DMS153 treated with DMSO at 0.1 percent for 48 hours (cell line): ENCODE results near the gene FAIM.
"Not testable (repeated sequence)": the region's sequence is repeated elsewhere in the genome, so short reads cannot be mapped to it uniquely, and the experiment has no call there.

Experiments
- DNase-seq: peaks from one replicate; lab custom pipeline; 2025; ENCODE audit not compliant: unreplicated experiment; lab: John Stamatoyannopoulos, UW

FAIM gene

GRCh38 chr3:138600100-138600745 is 8.3 kb upstream of the FAIM start:
- DNase-seq: no peak

DNA sequence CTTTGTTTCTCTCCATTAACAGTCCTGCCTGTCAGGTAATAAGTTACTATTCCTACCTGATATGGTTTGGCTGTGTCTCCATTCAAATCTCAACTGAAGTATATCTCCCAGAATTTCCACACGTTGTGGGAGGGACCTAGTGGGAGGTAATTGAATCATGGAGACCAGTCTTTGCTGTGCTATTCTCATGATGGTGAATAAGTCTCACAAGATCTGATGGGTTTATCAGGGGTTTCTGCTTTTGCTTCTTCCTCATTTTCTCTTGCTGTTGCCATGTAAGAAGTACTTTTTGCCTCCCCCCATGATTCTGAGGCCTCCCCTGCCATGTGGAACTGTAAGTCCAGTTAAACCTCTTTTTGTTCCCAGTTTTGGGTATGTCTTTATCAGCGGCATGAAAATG is 6.9 kb upstream of the FAIM start:
- not testable (repeated sequence) for DNase-seq

- DNase-seq: not testable (repeated sequence)
Observed at GRCh38 chr3:138604106-138604595, 4.4 kb upstream of the FAIM start.

- DNase-seq: no peak
Observed at GRCh38 chr3:138609898-138610266, 1.3 kb downstream of the FAIM start.

GRCh38 chr3:138615462-138615861 is 6.9 kb downstream of the FAIM start:
- DNase-seq: no peak

- no peak for DNase-seq
Observed at GRCh38 chr3:138620431-138620830, 11.9 kb downstream of the FAIM start.

- DNase-seq: no peak
Observed at GRCh38 chr3:138624518-138624917, 15.9 kb downstream of the FAIM start.

- no peak for DNase-seq
Observed at GRCh38 chr3:138625707-138626365, 17.3 kb downstream of the FAIM start.

- DNase-seq: no peak
Observed at GRCh38 chr3:138629526-138629925, 21.0 kb downstream of the FAIM start.

GRCh38 chr3:138638641-138639040 is 30.1 kb downstream of the FAIM start:
- no peak for DNase-seq

DNA sequence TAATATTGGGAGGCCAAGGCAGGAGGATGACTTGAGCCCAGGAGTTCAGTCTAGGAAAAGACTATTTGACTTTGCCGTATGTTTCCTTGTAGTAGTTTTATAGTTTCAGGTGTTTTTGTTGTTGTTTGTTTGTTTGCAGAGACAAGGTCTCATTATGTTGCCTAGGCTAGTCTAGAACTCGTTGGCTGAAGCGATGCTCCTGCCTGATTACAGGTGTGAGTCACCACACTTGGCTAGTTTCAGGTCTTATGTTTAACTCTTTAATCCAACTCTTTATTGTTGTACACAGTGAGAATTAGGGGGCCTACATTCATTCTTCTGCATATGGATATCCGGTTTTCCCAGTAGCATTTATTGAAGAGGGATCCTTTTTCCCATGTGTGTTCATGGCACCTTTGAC is 32.0 kb downstream of the FAIM start:
- no peak for DNase-seq

GRCh38 chr3:138642226-138642926 is 33.8 kb downstream of the FAIM start:
- DNase-seq: no peak

DNA sequence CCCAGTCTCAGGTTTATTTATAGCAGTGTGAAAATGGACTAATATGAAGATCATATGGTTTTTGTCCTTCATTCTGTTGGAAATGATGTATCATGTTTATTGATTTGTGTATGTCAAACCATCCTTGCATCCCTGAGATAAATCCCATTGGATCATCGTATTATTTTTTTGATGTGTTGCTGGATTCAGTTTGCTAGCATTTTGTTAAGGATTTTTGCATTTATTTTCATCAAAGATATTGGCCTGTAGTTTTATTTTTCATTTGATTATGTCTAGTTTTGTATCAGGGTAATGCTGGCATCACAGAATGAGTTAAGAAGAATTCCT is 34.3 kb downstream of the FAIM start:
- no peak for DNase-seq

- DNase-seq: no peak
Observed at GRCh38 chr3:138646008-138646407, 37.4 kb downstream of the FAIM start.

DNA sequence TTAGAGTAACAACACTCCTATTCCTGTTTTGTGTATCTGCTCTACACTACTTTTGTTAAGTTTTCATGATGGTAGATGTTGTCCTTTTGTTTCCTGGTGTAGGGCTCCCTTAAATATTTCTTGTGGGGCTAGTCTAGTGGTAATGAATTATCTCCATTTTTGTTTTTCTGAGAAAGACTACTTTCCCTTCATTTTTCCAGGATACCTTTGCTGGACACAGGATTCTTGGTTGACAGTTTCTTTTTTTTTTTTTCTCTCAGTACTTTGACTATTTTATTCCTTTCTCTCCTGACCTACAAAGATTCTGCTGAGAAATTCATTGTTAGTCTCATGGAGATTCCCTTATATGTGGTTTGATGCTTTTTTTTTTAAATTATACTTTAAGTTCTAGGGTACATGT is 37.9 kb downstream of the FAIM start:
- no peak for DNase-seq

GRCh38 chr3:138649134-138649533 is 40.6 kb downstream of the FAIM start:
- DNase-seq: no peak

DNA sequence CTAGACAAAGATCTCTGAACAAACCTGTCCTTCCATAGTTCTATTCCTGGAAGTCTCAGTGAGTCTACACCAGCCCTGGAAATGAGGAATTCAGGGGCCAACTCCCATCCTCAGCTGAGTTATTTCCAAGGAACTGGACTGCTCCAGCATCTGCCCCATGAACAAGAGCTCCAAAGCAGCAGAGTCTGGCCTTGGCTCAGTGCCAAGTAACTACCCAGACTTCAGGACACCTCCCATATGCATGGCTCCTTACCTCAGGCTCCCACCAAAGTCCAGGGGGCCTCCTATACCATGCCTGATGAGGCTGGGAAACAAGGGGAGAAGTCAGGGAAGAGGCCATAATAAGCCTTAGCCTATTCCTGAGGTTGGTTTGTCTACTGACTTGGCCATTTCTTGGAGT is 45.0 kb downstream of the FAIM start:
- DNase-seq: no peak

DNA sequence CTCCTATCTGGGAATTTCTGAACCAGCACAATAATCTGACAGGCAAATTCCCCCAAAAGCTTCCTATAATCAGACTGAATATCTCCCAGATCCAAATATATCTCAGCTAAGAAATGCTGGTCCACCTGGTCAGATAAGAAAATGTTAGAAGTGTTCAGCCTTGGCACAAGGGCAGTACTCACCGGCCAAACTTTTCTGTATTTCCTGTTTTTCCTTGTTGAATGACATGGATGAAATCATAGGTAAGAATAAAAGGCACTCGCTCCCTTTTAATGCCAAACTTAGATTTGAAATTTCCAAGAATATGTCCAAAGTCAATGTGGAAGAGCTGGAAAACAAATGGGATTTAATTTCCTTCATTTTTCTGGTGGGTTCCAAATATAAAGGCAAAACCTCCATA is 48.9 kb downstream of the FAIM start:
- DNase-seq: no peak

DNA sequence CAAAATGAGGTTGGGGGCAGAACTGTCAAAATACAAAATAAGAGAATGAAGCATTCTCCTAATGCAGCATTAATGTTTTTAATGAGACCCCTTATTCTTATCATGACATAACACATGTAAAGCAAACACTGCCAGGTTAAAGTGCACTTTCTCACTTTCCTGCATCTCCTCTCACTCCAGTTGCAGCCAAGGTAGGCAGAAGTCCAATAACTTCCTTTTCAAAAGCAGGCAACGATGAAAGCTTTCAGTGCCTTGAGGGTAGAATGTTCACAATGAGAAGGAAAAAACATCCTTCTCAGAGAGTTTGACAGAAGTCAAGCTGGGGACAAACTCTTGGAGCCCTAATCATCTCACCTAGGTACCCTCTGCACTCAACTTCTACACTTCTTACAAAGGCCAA is 59.5 kb downstream of the FAIM start:
- DNase-seq: no peak

- peak; percentile 10 for DNase-seq
Observed at GRCh38 chr3:138670407-138670806, 61.8 kb downstream of the FAIM start.

DNA sequence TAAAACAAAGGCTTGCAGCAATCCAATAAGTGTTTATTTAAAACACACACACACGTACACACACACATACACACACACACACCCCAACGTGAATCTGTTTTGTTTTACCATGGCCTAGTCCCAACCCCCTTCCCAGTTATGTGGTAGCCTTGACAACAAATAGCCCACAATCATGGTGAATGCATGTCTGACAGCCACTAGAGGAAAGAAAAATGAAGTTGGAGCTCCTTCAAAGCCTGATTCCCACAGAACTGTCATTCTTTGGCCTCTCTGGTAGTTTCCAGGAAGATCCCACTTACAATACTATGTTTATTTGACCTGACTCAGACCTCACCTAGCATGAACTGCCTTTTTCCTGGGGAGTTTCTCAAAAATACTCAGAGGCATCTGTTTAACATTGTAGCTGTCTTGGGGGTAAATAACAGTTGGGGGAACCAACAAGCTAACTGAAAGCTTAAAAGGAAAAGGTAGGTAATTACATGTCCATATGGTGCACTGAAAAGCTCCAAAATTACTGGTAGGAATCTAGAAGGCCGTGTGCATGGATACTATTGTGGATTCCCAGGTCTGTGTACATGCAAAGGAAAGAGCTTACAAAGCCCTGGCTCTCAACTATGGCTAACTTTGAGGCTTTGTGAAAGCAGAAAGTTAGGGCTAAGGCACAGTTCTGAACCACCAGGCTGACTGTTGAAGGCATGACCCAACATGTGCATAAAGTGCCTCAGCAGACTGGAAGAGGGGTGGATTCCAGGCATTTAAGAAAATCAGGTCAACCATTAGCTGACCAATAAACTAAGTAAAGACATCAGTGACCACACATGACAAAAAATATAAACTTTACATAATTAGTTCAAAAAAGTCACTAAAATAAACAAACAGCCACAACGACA is 65.3 kb downstream of the FAIM start:
- no peak for DNase-seq
